K562 (cell line): ENCODE results near the gene PODXL. TPM values are rescaled to one million over a fixed set of nuclear protein-coding genes. Genes with fewer than 3 reads are reported as not detected.

Experiments
- ARHGAP35 ChIP-seq: fragments of 450-650 bp; IDR thresholded peaks from 2 replicates; pipeline ENCODE4 v1.6.1; 2018; ENCODE audit not compliant: partially characterized antibody
- GTF2A2 ChIP-seq: IDR thresholded peaks from 2 replicates; pipeline ENCODE4 v1.6.1; 2016; ENCODE audit warnings: mild to moderate bottlenecking, missing genetic modification characterization, missing compliant biosample characterization
- HBP1 ChIP-seq: fragments of 450-650 bp; formaldehyde crosslinking; IDR thresholded peaks from 2 replicates; pipeline ENCODE4 v1.4.0; 2022; ENCODE audit warnings: missing genetic modification characterization
- MLLT1 ChIP-seq, 2 experiments: fragments of 450-650 bp; IDR thresholded peaks; 2 replicates each; pipeline ENCODE4 v1.6.1; 2016
- POLR2B ChIP-seq: fragments of 450-650 bp; IDR thresholded peaks from 2 replicates; pipeline ENCODE4 v1.6.1; 2018; ENCODE audit warnings: low read depth; ENCODE audit not compliant: partially characterized antibody
- RERE ChIP-seq: sonication (generic); formaldehyde crosslinking; IDR thresholded peaks from 2 replicates; pipeline ENCODE4 v1.8.0; 2023; ENCODE audit warnings: missing genetic modification reagents, mild to moderate bottlenecking, borderline replicate concordance
- SNAPC5 ChIP-seq: fragments of 250-450 bp; sonication (Bioruptor Pico); IDR thresholded peaks from 2 replicates; pipeline ENCODE4 v1.8.0; 2021; ENCODE audit warnings: moderate library complexity, mild to moderate bottlenecking, inconsistent platforms
- ZBTB26 ChIP-seq: fragments of 450-650 bp; formaldehyde crosslinking; IDR thresholded peaks from 2 replicates; pipeline ENCODE4 v1.4.0; 2022; ENCODE audit warnings: missing genetic modification characterization
- ZNF282 ChIP-seq: sonication (generic); formaldehyde crosslinking; IDR thresholded peaks from 2 replicates; pipeline ENCODE4 v1.8.1; 2023; ENCODE audit warnings: missing genetic modification reagents
- ZNF518B ChIP-seq: fragments of 250-450 bp; sonication (Bioruptor Pico); IDR thresholded peaks from 2 replicates; pipeline ENCODE4 v1.5.0; 2021; ENCODE audit warnings: mild to moderate bottlenecking, moderate library complexity
- ZNF639 ChIP-seq, 2 experiments: fragments of 200-800 bp in 1 of 2; sonication (Bioruptor generic) in 1 of 2; sonication (generic) in 1 of 2; formaldehyde crosslinking in 1 of 2; IDR thresholded peaks in 1 of 2; conservative IDR thresholded peaks in 1 of 2; 2 replicates each; pipeline versions ENCODE4 v1.5.0 to v1.6.1; 2016 to 2020; ENCODE audit warnings: missing compliant biosample characterization in 1 of 2, missing genetic modification characterization in 1 of 2, missing genetic modification reagents in 1 of 2
- polyA plus RNA-seq, 8 experiments: library from polyadenylated mRNA; depleted of rRNA in 4 of 8; stranded (reverse) in 5 of 8; unstranded in 3 of 8; fragments of >200 nt; fragmentation: Nextera tagmentation in 2 of 8; fragmentation: Illumina TruSeq in 1 of 8; extraction: Ambion mirVana in 2 of 8; extraction: Trizol in 1 of 8; gene quantifications; 2 replicates each; pipeline versions ENCODE4 v1.2.1 to v1.2.3, GENCODE V29; 2011 to 2014; ENCODE audit warnings: inconsistent platforms in 1 of 8, missing spikeins in 1 of 8
- total RNA-seq, 7 experiments: library from RNA; depleted of rRNA in 6 of 7; stranded (reverse); fragments of >200 nt in 6 of 7; fragmentation: Illumina TruSeq in 2 of 7; extraction: Trizol in 2 of 7; gene quantifications; 2 replicates each; pipeline versions ENCODE4 v1.2.1 to v1.2.3, GENCODE V29; 2011 to 2021; ENCODE audit warnings: low replicate concordance in 1 of 7

Gene PODXL
- total and polyA plus RNA-seq, 9 of the 15 experiments (the other 6 are each of a cell fraction or from before 2014, with no cell fraction given) = 0.01 to 0.73 (median 0.07) TPM

- TF ChIP-seq ZBTB26 (CRISPR knock-in tag) = peak; percentile 72; the same call in 1 of the 2 replicates
- no peak for TF ChIP-seq ZNF518B (CRISPR knock-in tag)
- no peak for TF ChIP-seq POLR2B
- no peak for TF ChIP-seq RERE (CRISPR knock-in tag)
- TF ChIP-seq ZNF282 (CRISPR knock-in tag) = 0 out of 2 replicates have a peak, but pooled peaks have one; percentile 37
- no peak for TF ChIP-seq SNAPC5 (CRISPR knock-in tag)
- TF ChIP-seq ZNF639 (CRISPR knock-in tag; conservative IDR thresholded peaks at IDR 0.05 in 1 of 2, IDR thresholded peaks at IDR 0.05 in 1 of 2) = no peak; a peak in 1 of 4 replicates
- no peak for TF ChIP-seq GTF2A2 (tag)
- TF ChIP-seq HBP1 (CRISPR knock-in tag) = peak; percentile 50; the same call in 1 of the 2 replicates
- peak in 1 of 2 experiments; percentile 49; a peak in 2 of 4 replicates for TF ChIP-seq MLLT1 (IDR thresholded peaks at IDR 0.05)
- peak; percentile 3 for TF ChIP-seq ARHGAP35
Observed at GRCh38 chr7:131586759-131587158, 30.3 kb upstream of the PODXL start (continued).
